Activated T-helper 17 cell treated with anti-CD3 and anti-CD28 coated beads, Interleukin-2, amount 50 U/mL, for 72 hours (primary cell): Measurements from ENCODE around the gene SNAPC1. TPM values are rescaled to one million over a fixed set of nuclear protein-coding genes. Genes with fewer than 3 reads are reported as not detected.

Experiments
- ATAC-seq: fragments of 150-1000 bp; cut with Tn5 transposase; replicated peaks from 2 replicates; pipeline ENCODE4 v1.10.0; 2021; ENCODE audit warnings: mild to moderate bottlenecking, moderate library complexity
- H3K27ac Mint-ChIP-seq: one replicate; pipeline ENCODE4 v1.8.0; 2022; ENCODE audit warnings: mixed read lengths
- H3K27me3 Mint-ChIP-seq: one replicate; pipeline ENCODE4 v1.8.0; 2022; ENCODE audit warnings: mixed read lengths
- H3K36me3 Mint-ChIP-seq: one replicate; pipeline ENCODE4 v1.8.0; 2022; ENCODE audit warnings: low read depth, mild to moderate bottlenecking, mixed read lengths
- H3K4me1 Mint-ChIP-seq: one replicate; pipeline ENCODE4 v1.8.0; 2022; ENCODE audit warnings: mixed read lengths
- H3K4me3 Mint-ChIP-seq: one replicate; pipeline ENCODE4 v1.8.0; 2022; ENCODE audit warnings: mild to moderate bottlenecking, mixed read lengths
- H3K9me3 Mint-ChIP-seq: one replicate; pipeline ENCODE4 v1.8.0; 2022; ENCODE audit warnings: mixed read lengths
- total RNA-seq, 2 donors: library from RNA; stranded (reverse); gene quantifications; one replicate each; pipeline ENCODE4 v1.2.3, GENCODE V29; 2022

SNAPC1 gene
- total RNA-seq, 2 donors from 2014 or later = 11.5 to 13.6 TPM

DNA sequence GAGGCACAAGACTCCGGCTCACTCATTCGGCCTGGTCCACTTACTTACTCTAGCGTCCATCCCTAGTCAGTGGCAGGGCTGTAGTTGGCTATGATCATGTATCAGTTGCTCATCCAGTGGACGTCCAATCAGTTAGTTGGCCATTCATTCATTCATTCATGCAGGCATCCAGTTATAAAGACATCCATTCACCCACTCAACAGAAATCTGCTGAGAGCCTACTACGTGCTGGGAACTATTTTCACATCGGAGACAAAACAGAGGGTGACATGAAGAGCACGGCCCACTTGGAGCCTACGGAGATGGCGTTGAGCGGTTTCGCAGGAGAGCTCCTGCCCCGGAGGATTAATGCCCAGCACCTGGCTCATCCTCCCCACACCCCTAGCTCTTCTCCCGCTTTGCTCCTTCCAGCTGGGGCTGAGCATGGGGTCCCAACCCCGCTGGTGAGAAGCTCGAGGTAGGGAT lies 49.7 kb downstream of the SNAPC1 start:
- Mint-ChIP-seq H3K9me3 (no peaks in the 10 kb centered on the region), H3K27ac (no peak overlapping the region), H3K4me3 (peak overlapping the region; percentile 72), H3K27me3 (peaks cover 36% of the 10 kb centered on the region), H3K4me1 (peaks cover 7% of the 10 kb centered on the region), H3K36me3 (no peaks in the 10 kb centered on the region)
- ATAC-seq = no peak

DNA sequence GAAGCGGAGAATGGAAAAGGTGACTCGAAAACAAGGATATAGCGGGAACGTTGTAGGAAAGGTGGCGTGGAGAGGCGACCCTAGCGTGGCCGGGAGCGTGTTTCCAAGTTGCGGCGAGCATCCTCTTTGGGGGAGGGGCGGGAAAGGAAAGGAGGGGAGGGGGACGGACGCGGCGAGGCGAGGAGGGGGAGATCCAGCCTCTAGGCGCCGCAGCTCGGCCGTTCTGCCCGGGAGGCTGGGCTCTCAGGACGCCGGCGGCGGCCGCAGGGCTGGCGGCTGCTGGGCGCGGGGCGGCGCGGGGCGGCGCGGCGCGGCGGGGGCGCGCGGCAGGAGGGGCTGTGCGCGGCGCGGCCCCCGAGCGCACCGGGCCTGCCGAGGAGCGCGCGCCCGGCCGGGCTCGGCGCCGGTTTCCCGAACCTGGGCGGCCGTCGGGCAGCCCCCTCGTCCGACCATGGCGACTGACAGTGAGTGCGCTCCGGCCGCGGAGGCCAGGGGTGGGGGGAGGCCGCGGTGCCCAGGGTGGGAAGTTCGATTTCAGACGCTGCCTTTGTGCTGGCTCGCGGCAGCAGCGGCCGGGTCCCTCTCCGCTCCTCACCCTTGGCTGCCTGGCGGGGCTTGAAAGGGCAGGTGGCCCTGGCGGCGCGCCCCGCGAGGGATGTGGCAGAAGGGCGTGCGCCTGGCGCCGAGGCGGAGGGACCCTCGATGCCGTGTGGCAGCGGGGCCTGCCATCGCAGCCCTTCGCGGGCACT lies 50.3 kb downstream of the SNAPC1 start, which contains the start of gene SYT16:
TSS of gene SYT16 (plus strand) at position 357 of the 749 bp plus-strand sequence.
- H3K27ac Mint-ChIP-seq = no peak within 1 kb of the TSS
- H3K4me3 Mint-ChIP-seq = peak within 1 kb of the TSS; percentile 72
- no peaks in the 10 kb centered on the region for H3K9me3 Mint-ChIP-seq
- peaks cover 7% of the 10 kb centered on the region for H3K4me1 Mint-ChIP-seq
- ATAC-seq = no peak
- H3K27me3 Mint-ChIP-seq = peaks cover 36% of the 10 kb centered on the region
- no peaks in the 10 kb centered on the region for H3K36me3 Mint-ChIP-seq

DNA sequence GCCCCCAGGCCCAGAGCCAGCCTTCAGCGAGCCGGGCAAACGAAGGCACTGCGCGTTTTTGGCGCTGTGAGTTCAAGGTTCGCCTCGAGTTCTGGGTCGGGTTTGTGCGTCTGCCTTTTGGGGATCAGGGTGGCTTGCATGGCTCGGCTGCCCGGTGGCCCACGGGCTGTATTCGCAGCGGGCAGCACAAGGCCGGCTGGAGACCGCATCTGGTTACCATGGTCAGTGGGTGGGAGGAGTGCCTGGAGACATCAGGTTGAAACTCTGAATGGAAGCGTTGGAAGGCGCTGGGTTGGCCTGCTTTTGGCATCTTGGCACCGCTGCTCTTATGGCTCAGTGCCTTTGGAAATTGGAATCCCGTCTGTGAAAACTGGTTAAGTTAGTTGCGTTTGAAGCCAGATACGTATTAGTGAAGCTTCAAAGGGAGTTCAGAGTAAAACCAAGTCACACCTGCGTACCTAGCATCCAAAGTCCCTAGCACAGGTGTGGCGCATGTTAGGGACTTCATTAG lies 50.9 kb downstream of the SNAPC1 start:
- Mint-ChIP-seq H3K27me3 (peaks cover 36% of the 10 kb centered on the region), H3K27ac (no peak overlapping the region), H3K4me3 (peak overlapping the region; percentile 50), H3K4me1 (peaks cover 7% of the 10 kb centered on the region), H3K36me3 (no peaks in the 10 kb centered on the region), H3K9me3 (no peaks in the 10 kb centered on the region)
- ATAC-seq = no peak

DNA sequence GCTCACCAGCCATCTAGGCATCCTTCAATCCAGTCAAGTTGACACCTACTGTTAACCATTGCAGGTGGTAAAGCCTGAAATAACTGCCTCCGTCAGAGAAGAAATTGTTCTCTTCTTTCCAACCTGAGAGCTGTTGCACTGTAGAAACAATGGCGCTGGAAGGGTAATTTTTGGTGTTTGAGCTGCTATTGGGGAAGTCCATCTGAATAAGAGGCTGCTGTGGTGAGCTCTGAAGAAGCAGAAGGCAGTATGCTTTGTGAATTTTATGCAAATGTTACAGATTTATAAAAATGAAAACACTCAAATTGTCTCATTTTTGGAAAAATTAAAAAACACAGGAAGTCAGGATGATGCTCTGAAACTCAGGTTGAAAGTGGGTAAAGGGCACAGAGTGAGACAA lies 60.2 kb downstream of the SNAPC1 start:
- Mint-ChIP-seq H3K27me3 (peaks cover 3% of the 10 kb centered on the region), H3K9me3 (no peaks in the 10 kb centered on the region), H3K4me3 (no peak overlapping the region), H3K36me3 (no peaks in the 10 kb centered on the region), H3K4me1 (no peaks in the 10 kb centered on the region), H3K27ac (no peak overlapping the region)
- peak; percentile 14 for ATAC-seq

DNA sequence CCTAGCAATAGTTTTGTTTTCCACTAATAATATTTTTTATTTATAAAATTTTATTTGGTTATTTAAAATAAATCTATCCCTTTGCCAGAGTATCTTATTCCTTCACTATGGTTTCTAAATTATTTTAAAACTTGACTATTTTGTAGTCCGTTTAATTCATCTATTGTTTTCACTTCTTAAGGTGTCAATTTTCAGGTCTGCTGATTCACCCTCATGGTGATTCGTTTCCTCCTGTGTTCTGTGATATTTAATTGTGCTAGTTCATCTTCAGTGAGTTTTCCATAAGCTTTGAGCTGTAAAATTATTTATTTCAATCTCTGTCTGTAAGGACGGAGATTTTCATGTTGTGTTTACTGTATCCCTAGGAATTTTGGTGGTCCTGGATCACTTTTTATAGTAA lies 70.6 kb downstream of the SNAPC1 start:
- Mint-ChIP-seq H3K9me3 (no peaks in the 10 kb centered on the region), H3K36me3 (no peaks in the 10 kb centered on the region), H3K4me3 (no peak overlapping the region), H3K4me1 (no peaks in the 10 kb centered on the region), H3K27ac (no peak overlapping the region), H3K27me3 (no peaks in the 10 kb centered on the region)
- ATAC-seq = no peak

DNA sequence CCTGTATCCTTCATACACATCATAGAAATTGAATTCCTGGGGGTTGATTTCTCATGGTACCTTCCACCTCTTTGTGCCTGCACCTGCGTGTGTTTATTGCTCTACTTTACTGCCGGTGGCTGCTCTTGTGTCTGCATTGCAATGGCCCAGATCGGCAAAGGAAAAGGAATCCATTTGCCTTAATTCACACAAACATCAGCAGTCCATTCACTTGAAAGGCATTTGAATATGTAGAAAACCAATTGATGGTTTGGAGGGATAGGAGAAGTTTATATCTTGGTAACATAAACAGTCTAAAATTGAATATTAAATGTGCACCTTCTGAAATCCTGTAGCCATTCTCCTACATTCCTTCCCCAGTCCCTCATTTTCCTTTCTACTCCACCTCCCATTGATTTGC lies 74.0 kb downstream of the SNAPC1 start:
- Mint-ChIP-seq H3K4me3 (no peak overlapping the region), H3K4me1 (no peaks in the 10 kb centered on the region), H3K36me3 (no peaks in the 10 kb centered on the region), H3K9me3 (no peaks in the 10 kb centered on the region), H3K27ac (no peak overlapping the region), H3K27me3 (no peaks in the 10 kb centered on the region)
- no peak for ATAC-seq

DNA sequence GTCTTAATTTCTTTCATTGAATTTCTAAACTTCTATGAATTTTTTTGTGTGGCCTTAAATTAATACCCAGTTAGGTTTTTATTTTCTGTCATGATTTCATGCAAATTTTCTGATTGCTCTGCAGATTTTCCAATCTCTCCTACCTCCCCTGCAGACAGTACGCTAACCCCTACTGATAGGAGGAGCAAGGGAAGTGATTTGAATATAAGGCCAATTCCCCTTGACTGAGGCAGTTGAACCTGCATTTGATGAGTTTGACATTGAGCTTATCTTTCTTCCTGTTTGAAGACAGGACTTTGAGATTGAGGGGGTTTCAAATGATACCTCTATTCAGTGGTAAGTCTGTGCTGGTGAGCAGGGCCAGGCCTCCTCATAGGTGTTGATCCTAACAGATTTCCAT lies 74.6 kb downstream of the SNAPC1 start:
- Mint-ChIP-seq H3K4me1 (no peaks in the 10 kb centered on the region), H3K27me3 (no peaks in the 10 kb centered on the region), H3K27ac (no peak overlapping the region), H3K36me3 (no peaks in the 10 kb centered on the region), H3K4me3 (no peak overlapping the region), H3K9me3 (no peaks in the 10 kb centered on the region)
- ATAC-seq = no peak

DNA sequence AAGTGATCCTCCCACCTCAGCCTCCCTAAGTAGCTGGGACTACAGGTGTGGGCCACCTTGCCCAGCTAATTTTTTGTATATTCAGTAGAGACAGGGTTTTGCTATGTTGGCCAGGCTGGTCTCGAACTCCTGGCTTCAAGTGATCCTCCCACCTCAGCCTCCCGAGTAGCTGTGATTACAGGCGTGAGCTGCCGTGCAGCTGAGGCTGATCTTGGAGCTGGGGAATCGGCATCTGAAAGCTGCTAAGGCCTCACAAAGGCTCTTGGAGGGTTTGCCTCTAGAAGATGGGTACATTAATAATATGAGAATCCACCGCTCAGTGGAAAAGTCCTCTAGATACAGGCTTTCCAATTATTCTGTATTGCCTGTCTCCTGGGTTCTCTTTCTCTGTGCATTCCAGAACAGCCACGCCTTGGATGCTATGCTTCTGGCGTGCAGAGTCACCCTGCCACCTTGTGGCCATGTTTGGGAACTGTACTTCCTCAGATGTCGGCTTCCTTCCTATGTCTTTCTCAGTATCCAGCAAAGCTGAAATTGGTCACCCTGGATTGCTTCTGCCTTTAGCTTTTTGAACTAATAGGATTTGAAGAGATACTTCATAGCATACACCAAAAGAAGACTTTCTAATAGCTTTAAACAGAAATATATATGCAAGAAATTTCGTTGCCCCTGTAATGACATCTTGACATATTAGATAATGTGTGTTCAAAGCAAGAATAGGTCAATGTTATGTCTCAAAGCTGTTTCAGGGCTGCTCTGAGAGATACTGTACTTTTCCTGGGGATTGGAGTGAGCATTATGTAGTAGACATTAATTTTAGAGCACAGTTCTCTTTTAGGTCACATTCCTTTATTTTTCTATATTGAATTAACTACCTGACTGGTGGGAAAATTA lies 75.4 kb downstream of the SNAPC1 start:
- Mint-ChIP-seq H3K9me3 (no peaks in the 10 kb centered on the region), H3K27me3 (no peaks in the 10 kb centered on the region), H3K4me3 (no peak overlapping the region), H3K4me1 (no peaks in the 10 kb centered on the region), H3K36me3 (no peaks in the 10 kb centered on the region), H3K27ac (no peak overlapping the region)
- peak; percentile 96 for ATAC-seq

DNA sequence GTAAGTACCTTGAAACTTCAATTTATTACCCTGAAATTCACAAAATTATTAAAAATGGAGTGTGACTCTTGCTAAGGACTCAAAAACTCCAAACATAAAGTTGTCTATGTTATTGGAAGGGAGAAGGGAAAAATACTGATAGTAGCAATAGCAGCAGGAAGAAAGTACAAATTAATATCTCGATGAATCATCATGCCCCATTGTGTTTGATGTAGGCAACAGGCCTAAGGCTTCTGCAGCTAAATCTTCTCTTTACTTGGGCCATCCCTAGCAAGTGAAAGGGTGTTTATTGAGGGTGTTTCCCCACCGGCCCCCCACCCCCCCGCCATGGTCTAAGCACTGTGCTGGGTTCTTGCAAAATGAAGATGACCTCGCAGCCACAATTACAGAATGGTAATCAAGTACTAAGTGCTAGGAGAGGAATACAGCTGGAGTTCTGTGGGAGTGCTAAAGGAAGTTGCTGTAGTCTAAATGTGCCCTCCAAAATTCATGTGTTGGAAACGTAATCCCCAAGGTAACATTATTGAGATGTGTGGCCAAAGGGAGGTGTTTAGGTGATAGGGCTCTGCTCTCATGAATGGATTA lies 76.5 kb downstream of the SNAPC1 start:
- no peak for ATAC-seq

DNA sequence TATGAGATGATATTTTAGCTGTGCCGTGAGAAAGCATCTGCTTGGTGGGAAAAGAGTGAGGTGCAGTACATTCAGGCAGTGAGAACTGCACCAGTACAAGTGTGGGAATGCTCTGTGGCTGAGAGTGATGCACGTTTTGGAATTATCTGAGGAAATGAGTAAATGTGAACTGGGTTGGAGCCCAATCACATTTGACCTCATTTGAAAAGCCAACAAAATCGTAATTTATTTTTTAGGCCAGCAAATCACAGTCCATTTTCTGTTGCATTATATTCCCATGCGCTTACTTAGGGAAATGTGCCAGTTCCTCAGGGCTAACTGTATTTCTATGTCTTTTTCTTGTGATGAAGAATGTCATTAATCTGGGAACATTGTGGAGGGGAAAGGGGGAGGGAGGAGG lies 77.3 kb downstream of the SNAPC1 start:
- H3K27me3 Mint-ChIP-seq = no peaks in the 10 kb centered on the region
- no peak overlapping the region for H3K27ac Mint-ChIP-seq
- H3K4me3 Mint-ChIP-seq = no peak overlapping the region
- H3K4me1 Mint-ChIP-seq = no peaks in the 10 kb centered on the region
- H3K36me3 Mint-ChIP-seq = no peaks in the 10 kb centered on the region
- H3K9me3 Mint-ChIP-seq = no peaks in the 10 kb centered on the region
- ATAC-seq = no peak

More for the DNA sequence above, 76.5 kb downstream of the SNAPC1 start:
- Mint-ChIP-seq H3K27me3 (no peaks in the 10 kb centered on the region), H3K4me3 (no peak overlapping the region), H3K27ac (no peak overlapping the region), H3K36me3 (no peaks in the 10 kb centered on the region), H3K4me1 (no peaks in the 10 kb centered on the region), H3K9me3 (no peaks in the 10 kb centered on the region)

DNA sequence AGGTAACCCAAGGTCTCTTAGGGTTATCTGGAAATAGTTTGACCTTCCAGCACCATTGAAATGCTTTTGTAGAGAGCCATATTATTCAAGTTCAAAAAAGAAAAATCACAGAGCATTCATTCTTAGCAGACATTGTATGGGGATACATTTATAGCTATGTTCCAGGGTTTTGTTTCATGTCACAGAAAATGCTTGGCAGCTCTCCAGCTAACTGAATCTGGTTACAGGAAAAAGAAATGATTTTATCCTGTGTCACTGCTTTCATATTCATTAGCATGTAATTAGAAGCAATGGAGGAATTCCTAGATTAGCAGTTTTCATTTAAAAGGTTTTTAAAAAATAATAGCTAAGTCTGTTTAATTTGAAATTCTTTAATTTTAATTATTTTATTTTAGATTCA lies 78.9 kb downstream of the SNAPC1 start:
- no peak overlapping the region for H3K4me3 Mint-ChIP-seq
- no peaks in the 10 kb centered on the region for H3K36me3 Mint-ChIP-seq
- peak; percentile 32 for ATAC-seq
- H3K27me3 Mint-ChIP-seq = no peaks in the 10 kb centered on the region
- no peak overlapping the region for H3K27ac Mint-ChIP-seq
- no peaks in the 10 kb centered on the region for H3K4me1 Mint-ChIP-seq
- no peaks in the 10 kb centered on the region for H3K9me3 Mint-ChIP-seq

Other genes with a start within 250 kb of the SNAPC1 start
- gene HIF1A, start 66.9 kb upstream of the SNAPC1 start, total RNA-seq = 100 to 1,000 TPM; 123 to 176 TPM
- not detected for gene SYT16, start 50.3 kb downstream of the SNAPC1 start, total RNA-seq